HG03066 (cell line): Measurements from ENCODE around the gene CXCR2.

Experiments
- ATAC-seq: cut with Tn5 transposase; IDR thresholded peaks from one replicate; pipeline ENCODE4 v1.9.1; 2021; ENCODE audit warnings: low read depth; ENCODE audit not compliant: unreplicated experiment

CXCR2 gene

GRCh38 chr2:218180467-218181114, 54.8 kb downstream of the CXCR2 start:
- ATAC-seq, result no peak

DNA sequence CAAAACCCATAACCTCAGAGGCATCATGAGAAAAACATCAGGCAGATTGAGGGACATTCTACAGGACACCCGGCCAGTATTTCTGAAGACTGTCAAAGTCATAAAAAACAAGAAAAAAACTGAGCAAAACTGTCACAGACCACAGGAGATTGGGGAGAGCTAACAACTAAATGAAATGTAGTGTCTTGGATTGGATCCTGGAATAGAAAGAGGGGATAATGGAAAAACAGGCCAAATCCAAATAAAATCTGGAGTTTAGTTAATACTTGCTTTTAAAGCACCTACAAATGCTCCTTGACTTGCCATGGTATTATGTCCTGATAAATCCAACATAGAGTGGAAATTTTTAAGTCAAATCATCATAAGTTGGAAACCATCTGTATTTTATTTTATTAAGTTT, 58.5 kb downstream of the CXCR2 start:
- no peak for ATAC-seq

- ATAC-seq, result no peak
These were observed 60.5 kb downstream of the CXCR2 start for GRCh38 chr2:218186355-218186766.
